ENCODE measurements around the gene SEC61B. TPM values are rescaled to one million over a fixed set of nuclear protein-coding genes. Genes with fewer than 3 reads are reported as not detected.

The SEC61B gene
- polyA plus RNA-seq, 1 experiment: 134 TPM

GRCh38 chr9:99199938-99200539, 22.0 kb upstream of the SEC61B start:
- H3K27me3 ChIP-seq (ENCODE audit: control insufficient read depth, insufficient read depth, low read length): peaks cover 6% of the 10 kb centered on the region; the same call in 1 of the 2 replicates
- POLR2A ChIA-PET: no interaction called here
- CTCF ChIA-PET: interaction anchor here (1.3 kb wide), 1 partner anchor 15 kb away, joined by 3 read pairs; no protein-coding TSS in a partner anchor
- H3K36me3 ChIP-seq (ENCODE audit: control insufficient read depth, insufficient read depth, low read length): no peaks in the 10 kb centered on the region
- no peak for TF ChIP-seq CTCF (IDR thresholded peaks at IDR 0.05; ENCODE audit: insufficient read depth, low read depth, low read length)
- no peak for DNase-seq (ENCODE audit: low read depth)
- no peak overlapping the region for H3K4me3 ChIP-seq (ENCODE audit: low read depth, low read length)

GRCh38 chr9:99201603-99202002, 20.5 kb upstream of the SEC61B start:
- Histone ChIP-seq H3K4me3 (ENCODE audit: low read depth, low read length) (no peak overlapping the region), H3K27me3 (ENCODE audit: control insufficient read depth, insufficient read depth, low read length) (peaks cover 6% of the 10 kb centered on the region; the same call in 1 of the 2 replicates), H3K36me3 (ENCODE audit: control insufficient read depth, insufficient read depth, low read length) (no peaks in the 10 kb centered on the region)
- no peak for DNase-seq (ENCODE audit: low read depth)
- no peak for TF ChIP-seq CTCF (IDR thresholded peaks at IDR 0.05; ENCODE audit: insufficient read depth, low read depth, low read length)
- ChIA-PET CTCF (interaction anchor here (0.9 to 1.7 kb wide), 2 partner anchors 15 to 17 kb away, joined by 3 to 4 read pairs; no protein-coding TSS in a partner anchor), POLR2A (interaction anchor here (0.5 kb wide), 1 partner anchor 21 kb away, joined by 8 read pairs; no protein-coding TSS in a partner anchor)

GRCh38 chr9:99210572-99210971, 11.5 kb upstream of the SEC61B start:
- TF ChIP-seq CTCF (IDR thresholded peaks at IDR 0.05; ENCODE audit: insufficient read depth, low read depth, low read length): no peak
- POLR2A ChIA-PET: no interaction called here
- CTCF ChIA-PET: no interaction called here
- no peaks in the 10 kb centered on the region for H3K27me3 ChIP-seq (ENCODE audit: control insufficient read depth, insufficient read depth, low read length)
- no peaks in the 10 kb centered on the region; the same call in 1 of the 2 replicates for H3K36me3 ChIP-seq (ENCODE audit: control insufficient read depth, insufficient read depth, low read length)
- DNase-seq (ENCODE audit: low read depth): no peak
- H3K4me3 ChIP-seq (ENCODE audit: low read depth, low read length): no peak overlapping the region

GRCh38 chr9:99211746-99212145, 10.3 kb upstream of the SEC61B start:
- H3K4me3 ChIP-seq (ENCODE audit: low read depth, low read length): no peak overlapping the region
- POLR2A ChIA-PET: no interaction called here
- no peak for DNase-seq (ENCODE audit: low read depth)
- CTCF ChIA-PET: no interaction called here
- H3K36me3 ChIP-seq (ENCODE audit: control insufficient read depth, insufficient read depth, low read length): no peaks in the 10 kb centered on the region; the same call in 1 of the 2 replicates
- H3K27me3 ChIP-seq (ENCODE audit: control insufficient read depth, insufficient read depth, low read length): no peaks in the 10 kb centered on the region
- no peak for TF ChIP-seq CTCF (IDR thresholded peaks at IDR 0.05; ENCODE audit: insufficient read depth, low read depth, low read length)

- no peak for DNase-seq (ENCODE audit: low read depth)
- CTCF ChIA-PET: interaction anchor here (0.6 to 1.2 kb wide), 2 partner anchors 28 to 1295 kb away, joined by 3 to 4 read pairs; no protein-coding TSS in a partner anchor
- Histone ChIP-seq H3K36me3 (ENCODE audit: control insufficient read depth, insufficient read depth, low read length) (no peaks in the 10 kb centered on the region; the same call in 1 of the 2 replicates), H3K27me3 (ENCODE audit: control insufficient read depth, insufficient read depth, low read length) (no peaks in the 10 kb centered on the region), H3K4me3 (ENCODE audit: low read depth, low read length) (no peak overlapping the region)
- no peak for TF ChIP-seq CTCF (IDR thresholded peaks at IDR 0.05; ENCODE audit: insufficient read depth, low read depth, low read length)
- POLR2A ChIA-PET: no interaction called here
Measured at GRCh38 chr9:99213197-99213596, 8.9 kb upstream of the SEC61B start.

Measured in BJ (cell line).